IMR-90 (cell line): ENCODE results near the gene FOCAD. TPM values are rescaled to one million over a fixed set of nuclear protein-coding genes. Genes with fewer than 3 reads are reported as not detected.
A peak's percentile ranks its signal among the peaks of the same experiment; 100 is the strongest.

Source experiments
- ATAC-seq: fragments of 200-7000 bp; cut with Tn5 transposase; 2 replicates; pipeline ENCODE4 v1.9.1; 2020; ENCODE audit warnings: low read depth, mild to moderate bottlenecking, moderate library complexity
- BruUV-seq: library from RNA; stranded (reverse); fragments of 400-500 nt; replicated peaks from 2 replicates; lab custom pipeline; 2021; lab: Mats Ljungman, UMichigan
- CTCF ChIA-PET: fragments of 300-600 bp; formaldehyde crosslinking; extraction: SDS; loops from one replicate; lab custom pipeline; 2021; ENCODE audit warnings: antibody characterized with exemption; lab: Yijun Ruan, JAX
- POLR2A ChIA-PET: fragments of 300-600 bp; sonication (Branson Sonifier 250); formaldehyde crosslinking; loops from one replicate; lab custom pipeline; 2022; ENCODE audit warnings: antibody characterized with exemption; ENCODE audit not compliant: unreplicated experiment; lab: Charles Lee
- DNase-seq: peaks from one replicate; pipeline ENCODE4 v3.0.0; 2013
- H2AFZ ChIP-seq: replicated peaks from 2 replicates; pipeline ENCODE3; 2013; ENCODE audit warnings: low read length, mild to moderate bottlenecking; ENCODE audit not compliant: poor library complexity
- H2AK5ac ChIP-seq: 2 replicates; pipeline ENCODE4 v1.6.1; 2013; ENCODE audit warnings: low read depth, low read length, inconsistent platforms
- H2AK9ac ChIP-seq: replicated peaks from 2 replicates; pipeline ENCODE3; 2013; ENCODE audit warnings: mild to moderate bottlenecking, low read depth, low read length, moderate library complexity; ENCODE audit not compliant: poor library complexity
- H2BK120ac ChIP-seq: 2 replicates; pipeline ENCODE4 v1.6.1; 2013; ENCODE audit warnings: low read depth, low read length, inconsistent platforms
- H2BK15ac ChIP-seq: 3 replicates; pipeline ENCODE4 v1.6.1; 2013; ENCODE audit warnings: low read depth, low read length, inconsistent platforms
- H2BK20ac ChIP-seq: 2 replicates; pipeline ENCODE4 v1.6.1; 2013; ENCODE audit warnings: low read depth, mild to moderate bottlenecking, inconsistent platforms, low read length, moderate library complexity
- H2BK5ac ChIP-seq: 2 replicates; pipeline ENCODE4 v1.6.1; 2013; ENCODE audit warnings: mild to moderate bottlenecking, low read depth, low read length, inconsistent platforms; ENCODE audit not compliant: poor library complexity, severe bottlenecking
- H3K14ac ChIP-seq: replicated peaks from 2 replicates; pipeline ENCODE4 v1.6.1; 2013; ENCODE audit warnings: low read depth, low read length, inconsistent platforms
- H3K18ac ChIP-seq: 2 replicates; pipeline ENCODE4 v1.6.1; 2013; ENCODE audit warnings: low read depth, low read length, control low read depth
- H3K23ac ChIP-seq: 2 replicates; pipeline ENCODE4 v1.6.1; 2013; ENCODE audit warnings: low read depth, low read length, inconsistent platforms
- H3K27ac ChIP-seq: 2 replicates; pipeline ENCODE4 v1.5.1; 2013; ENCODE audit warnings: mild to moderate bottlenecking, control low read depth, low read length; ENCODE audit not compliant: insufficient read depth
- H3K27me3 ChIP-seq: 2 replicates; pipeline ENCODE4 v1.6.1; 2013; ENCODE audit warnings: low read length; ENCODE audit not compliant: control insufficient read depth, insufficient read depth
- H3K36me3 ChIP-seq: 2 replicates; pipeline ENCODE4 v1.6.1; 2013; ENCODE audit warnings: low read length, mixed read lengths; ENCODE audit not compliant: control insufficient read depth, insufficient read depth
- H3K4ac ChIP-seq: 2 replicates; pipeline ENCODE4 v1.6.1; 2013; ENCODE audit warnings: low read depth, low read length, inconsistent platforms
- H3K4me1 ChIP-seq: 2 replicates; pipeline ENCODE4 v1.6.1; 2013; ENCODE audit warnings: low read length, mixed read lengths; ENCODE audit not compliant: control insufficient read depth, insufficient read depth
- H3K4me2 ChIP-seq: 2 replicates; pipeline ENCODE4 v1.6.1; 2013; ENCODE audit warnings: low read depth, mild to moderate bottlenecking, control low read depth, low read length, moderate library complexity
- H3K4me3 ChIP-seq: 2 replicates; pipeline ENCODE4 v1.5.1; 2013; ENCODE audit warnings: low read depth, mild to moderate bottlenecking, control low read depth, low read length, moderate library complexity; ENCODE audit not compliant: insufficient read depth
- H3K56ac ChIP-seq: 2 replicates; pipeline ENCODE4 v1.6.1; 2013; ENCODE audit warnings: low read length, inconsistent platforms; ENCODE audit not compliant: insufficient read depth; ENCODE audit errors: extremely low read depth
- H3K79me1 ChIP-seq, 2 experiments: 2 replicates each; pipeline ENCODE4 v1.6.1; 2013; ENCODE audit warnings: low read length in 2 of 2, inconsistent platforms in 1 of 2, low read depth in 1 of 2
- H3K9ac ChIP-seq: 2 replicates; pipeline ENCODE4 v1.6.1; 2013; ENCODE audit warnings: low read depth, low read length, control low read depth
- H3K9me1 ChIP-seq: 2 replicates; pipeline ENCODE4 v1.6.1; 2013; ENCODE audit warnings: low read length, inconsistent platforms; ENCODE audit not compliant: insufficient read depth
- H3K9me3 ChIP-seq: 2 replicates; pipeline ENCODE4 v1.6.1; 2013; ENCODE audit warnings: low read length; ENCODE audit not compliant: control insufficient read depth, insufficient read depth
- H4K20me1 ChIP-seq: 2 replicates; pipeline ENCODE4 v1.6.1; 2013; ENCODE audit warnings: low read length, inconsistent platforms; ENCODE audit not compliant: insufficient read depth
- H4K5ac ChIP-seq: 2 replicates; pipeline ENCODE4 v1.6.1; 2013; ENCODE audit warnings: mild to moderate bottlenecking, low read depth, low read length, control low read depth
- H4K8ac ChIP-seq, 2 experiments: 2 replicates each; pipeline ENCODE4 v1.6.1; 2013; ENCODE audit warnings: low read depth in 2 of 2, low read length in 2 of 2, control low read depth in 1 of 2, inconsistent platforms in 1 of 2
- H4K91ac ChIP-seq: 2 replicates; pipeline ENCODE4 v1.6.1; 2013; ENCODE audit warnings: low read depth, low read length, inconsistent platforms; ENCODE audit not compliant: insufficient read depth
- BHLHE40 ChIP-seq: fragments of 150-350 bp; IDR thresholded peaks from 2 replicates; pipeline ENCODE4 v1.6.1; 2016; ENCODE audit warnings: mild to moderate bottlenecking, low read depth, low read length
- CEBPB ChIP-seq: IDR thresholded peaks from 2 replicates; pipeline ENCODE4 v1.6.1; 2012; ENCODE audit warnings: low read depth, low read length, improper control_type of control experiment
- CHD1 ChIP-seq: IDR thresholded peaks from 2 replicates; pipeline ENCODE4 v1.6.1; 2012; ENCODE audit warnings: low read depth, low read length, improper control_type of control experiment
- FOS ChIP-seq: fragments of 150-350 bp; IDR thresholded peaks from 2 replicates; pipeline ENCODE4 v1.6.1; 2016; ENCODE audit warnings: low read depth, low read length
- MAFK ChIP-seq: IDR thresholded peaks from 2 replicates; pipeline ENCODE4 v1.6.1; 2012; ENCODE audit warnings: low read depth, low read length, improper control_type of control experiment
- MAZ ChIP-seq: IDR thresholded peaks from 2 replicates; pipeline ENCODE4 v1.6.1; 2012; ENCODE audit warnings: low read depth, mild to moderate bottlenecking, low read length, improper control_type of control experiment, moderate library complexity, borderline replicate concordance
- MXI1 ChIP-seq: IDR thresholded peaks from 2 replicates; pipeline ENCODE4 v1.6.1; 2012; ENCODE audit warnings: low read depth, mild to moderate bottlenecking, low read length, moderate library complexity, borderline replicate concordance
- POLR2A ChIP-seq: IDR thresholded peaks from 2 replicates; pipeline ENCODE4 v1.6.1; 2012; ENCODE audit warnings: mild to moderate bottlenecking, low read depth, low read length
- RAD21 ChIP-seq: IDR thresholded peaks from 2 replicates; pipeline ENCODE4 v1.6.1; 2012; ENCODE audit warnings: low read length, improper control_type of control experiment
- RCOR1 ChIP-seq: IDR thresholded peaks from 2 replicates; pipeline ENCODE4 v1.6.1; 2012; ENCODE audit warnings: mild to moderate bottlenecking, low read length, improper control_type of control experiment; ENCODE audit not compliant: insufficient replicate concordance
- RFX5 ChIP-seq: IDR thresholded peaks from 2 replicates; pipeline ENCODE4 v1.8.0; 2012; ENCODE audit warnings: low read depth, mild to moderate bottlenecking, low read length, moderate library complexity
- SMC3 ChIP-seq: fragments of 150-350 bp; IDR thresholded peaks from 2 replicates; pipeline ENCODE4 v1.6.1; 2016; ENCODE audit warnings: low read depth, mild to moderate bottlenecking, antibody characterized with exemption, low read length, moderate library complexity
- WGBS, 2 experiments: methylation state at CpG; one replicate each; pipeline versions ENCODE4 v1.1.5 to v1.1.7; 2013; ENCODE audit warnings: missing lambda C conversion rate in 2 of 2; ENCODE audit not compliant: insufficient read length in 1 of 2; ENCODE audit errors: extremely low coverage in 2 of 2; 5-methylcytosine and 5-hydroxymethylcytosine counted together
- dilution Hi-C: fragments of 300-500 bp; cut with HindIII; formaldehyde crosslinking; loops from one replicate; pipeline ENCODE4 v1.14.3; 2018; ENCODE audit warnings: low sequenced_read_pairs; ENCODE audit not compliant: unreplicated experiment
- in situ Hi-C: fragments of 300-500 bp; cut with MboI; formaldehyde crosslinking; loops from 3 replicates; pipeline ENCODE4 v1.14.3; 2019; ENCODE audit warnings: low sequenced_read_pairs, inconsistent platforms, mixed read lengths
- intact Hi-C: fragments of 100-400 bp; cut with micrococcal nuclease; formaldehyde crosslinking; loops from 2 replicates; pipeline ENCODE4 v1.10.0; 2022
- polyA plus RNA-seq, 3 experiments: library from polyadenylated mRNA; depleted of rRNA; stranded (reverse); fragments of >200 nt; gene quantifications; 2 replicates each; pipeline ENCODE4 v1.2.3, GENCODE V29; 2012; ENCODE audit warnings: low replicate concordance in 1 of 3
- total RNA-seq: library from RNA; depleted of rRNA; stranded (reverse); fragments of >200 nt; gene quantifications from 2 replicates; pipeline ENCODE4 v1.2.3, GENCODE V29; 2012

FOCAD gene
- total and polyA plus RNA-seq, 2 of the 4 experiments (the other 2 are of a cell fraction) = 28.8 to 91.2 TPM

DNA sequence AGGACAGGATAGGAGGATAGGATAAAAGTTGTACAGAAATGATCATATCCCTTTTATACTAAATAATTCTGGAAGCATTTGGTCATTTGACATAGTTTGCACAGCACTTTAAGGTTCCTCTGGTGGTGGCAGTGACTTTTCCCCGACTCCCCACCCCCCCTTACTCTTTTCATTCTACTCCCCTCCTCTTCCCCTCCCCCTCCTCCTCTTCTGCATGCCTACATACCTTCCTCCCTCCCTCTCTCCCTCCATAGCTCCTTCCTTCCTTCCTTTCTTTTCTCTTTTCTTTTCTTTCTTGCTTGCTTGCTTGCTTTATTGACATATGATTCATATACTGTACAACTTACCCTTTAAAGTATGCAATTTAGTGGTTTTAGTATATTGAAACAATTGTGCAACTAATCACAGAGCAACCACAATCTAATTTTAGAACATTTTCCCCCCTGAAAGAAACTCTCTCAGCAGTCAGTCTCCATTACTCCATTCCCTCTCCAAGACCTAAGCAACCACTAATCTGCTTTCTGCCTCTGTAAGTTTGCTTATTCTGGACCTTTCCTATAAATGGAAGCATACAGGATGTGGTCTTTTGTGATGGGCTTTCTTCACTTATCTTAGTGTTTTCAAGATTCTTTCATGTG is 188.4 kb downstream of the FOCAD start:
- WGBS, 2 experiments = no CpG with 5 or more reads among the region's 1 CpG
- in situ Hi-C loops (no loop called here), intact Hi-C loops (loop anchor here (2.0 to 5.0 kb wide), 2 partner anchors 18 to 515 kb away; no protein-coding TSS in a partner anchor), dilution Hi-C loops (no loop called here)
- no peak overlapping the region; the same call in 1 of the 2 replicates for H3K18ac ChIP-seq
- no peak overlapping the region for H3K56ac ChIP-seq
- no peak overlapping the region for H3K23ac ChIP-seq
- peaks cover 2% of the 10 kb centered on the region; the same call in 1 of the 2 replicates for H3K4me1 ChIP-seq
- ChIA-PET POLR2A (no interaction called here), CTCF (interaction anchor here (0.6 kb wide), 1 partner anchor 500 kb away, joined by 4 read pairs; no protein-coding TSS in a partner anchor)
- ATAC-seq = peak; percentile 94
- H3K9me1 ChIP-seq = no peaks in the 10 kb centered on the region
- H3K36me3 ChIP-seq = no peaks in the 10 kb centered on the region
- no peak overlapping the region for H2AFZ ChIP-seq
- no peak overlapping the region; the same call in 1 of the 2 replicates for H2AK5ac ChIP-seq
- DNase-seq = peak; percentile 93
- H2AK9ac ChIP-seq = no peak overlapping the region
- no peak overlapping the region for H2BK15ac ChIP-seq
- TF ChIP-seq BHLHE40 (no peak), MAFK (peak; percentile 1; the same call in 1 of the 2 replicates), CHD1 (no peak), SMC3 (peak; percentile 7; the same call in 1 of the 2 replicates), RAD21 (0 out of 2 replicates have a peak, but pooled peaks have one; percentile 7), CEBPB (peak; percentile 99), MXI1 (no peak), POLR2A (no peak), MAZ (no peak), FOS (peak; percentile 77), RFX5 (no peak), RCOR1 (no peak)
- peak overlapping the region; percentile 0; the same call in 1 of the 2 replicates for H2BK120ac ChIP-seq
- no peak overlapping the region for H3K4me3 ChIP-seq
- H3K79me1 ChIP-seq = no peaks in the 10 kb centered on the region
- H4K91ac ChIP-seq = no peak overlapping the region
- H3K14ac ChIP-seq = 0 out of 2 replicates have a peak overlapping the region, but pooled peaks have one; percentile 44
- H4K8ac ChIP-seq = no peak overlapping the region
- peak overlapping the region; percentile 64; the same call in 1 of the 2 replicates for H2BK20ac ChIP-seq
- peak overlapping the region; percentile 64 for H2BK5ac ChIP-seq
- H3K27me3 ChIP-seq = no peaks in the 10 kb centered on the region
- H3K4me2 ChIP-seq = peak overlapping the region; percentile 46
- BruUV-seq = no TSS peak
- H4K20me1 ChIP-seq = no peaks in the 10 kb centered on the region; the same call in 1 of the 2 replicates
- no peak overlapping the region for H4K5ac ChIP-seq
- H3K27ac ChIP-seq = peak overlapping the region; percentile 54; the same call in 1 of the 2 replicates
- no peak overlapping the region for H3K9ac ChIP-seq
- no peaks in the 10 kb centered on the region for H3K9me3 ChIP-seq
- peak overlapping the region; percentile 3; the same call in 1 of the 2 replicates for H3K4ac ChIP-seq
